Stimulated activated CD8-positive, alpha-beta memory T cell treated with anti-CD3 and anti-CD28 coated beads, Interleukin-4, amount 100 ng/mL, for 4 hours (primary cell): ENCODE results near the gene KIZ.

Source experiments
- DNase-seq, 2 donors: peaks; one replicate each; pipeline ENCODE4 v3.0.0-alpha.2; 2020; ENCODE audit warnings: low read depth in 2 of 2, low spot score in 1 of 2

KIZ gene

GRCh38 chr20:21177767-21178166, 51.9 kb downstream of the KIZ start:
- DNase-seq = no peak

GRCh38 chr20:21179757-21180156, 53.9 kb downstream of the KIZ start:
- no peak for DNase-seq

DNA sequence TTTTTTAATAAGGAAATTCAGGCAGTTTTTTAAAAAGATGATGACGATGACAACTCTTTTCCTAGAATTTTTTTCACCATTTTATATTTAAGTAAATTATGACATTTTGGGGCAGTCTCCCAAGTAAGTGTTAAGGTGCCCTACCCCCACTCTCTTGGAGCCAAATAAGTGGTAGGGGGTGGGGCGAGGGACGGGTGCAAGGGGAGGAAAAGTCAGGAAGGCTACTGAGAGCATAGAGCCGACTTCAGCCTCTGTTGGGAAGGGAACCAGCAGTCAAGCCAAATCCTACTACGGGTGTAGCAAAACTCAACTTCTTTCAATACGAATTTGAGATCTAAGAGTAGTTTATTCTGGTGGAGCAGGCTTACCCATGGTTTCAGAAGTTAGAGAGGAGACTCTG, 54.4 kb downstream of the KIZ start:
- DNase-seq = no peak

DNA sequence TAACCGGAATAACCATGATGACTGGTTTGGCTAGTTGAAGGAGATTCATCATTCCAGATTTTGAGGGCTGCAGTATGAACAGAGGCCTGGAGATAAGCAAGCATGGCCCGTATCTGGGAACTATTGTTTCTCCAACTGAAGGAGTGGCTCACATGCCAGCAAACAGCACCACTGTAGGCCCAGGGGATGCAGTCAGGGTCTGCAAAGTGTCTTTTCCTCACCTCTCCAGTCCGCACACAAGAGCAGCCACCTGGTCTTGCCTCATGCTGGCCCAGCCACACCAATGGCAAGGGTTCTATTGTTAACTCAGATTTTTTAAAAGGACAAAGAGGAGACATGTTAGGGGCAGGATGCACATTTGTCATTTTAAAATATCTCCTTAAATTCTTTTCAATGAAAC, 55.1 kb downstream of the KIZ start:
- no peak for DNase-seq

DNA sequence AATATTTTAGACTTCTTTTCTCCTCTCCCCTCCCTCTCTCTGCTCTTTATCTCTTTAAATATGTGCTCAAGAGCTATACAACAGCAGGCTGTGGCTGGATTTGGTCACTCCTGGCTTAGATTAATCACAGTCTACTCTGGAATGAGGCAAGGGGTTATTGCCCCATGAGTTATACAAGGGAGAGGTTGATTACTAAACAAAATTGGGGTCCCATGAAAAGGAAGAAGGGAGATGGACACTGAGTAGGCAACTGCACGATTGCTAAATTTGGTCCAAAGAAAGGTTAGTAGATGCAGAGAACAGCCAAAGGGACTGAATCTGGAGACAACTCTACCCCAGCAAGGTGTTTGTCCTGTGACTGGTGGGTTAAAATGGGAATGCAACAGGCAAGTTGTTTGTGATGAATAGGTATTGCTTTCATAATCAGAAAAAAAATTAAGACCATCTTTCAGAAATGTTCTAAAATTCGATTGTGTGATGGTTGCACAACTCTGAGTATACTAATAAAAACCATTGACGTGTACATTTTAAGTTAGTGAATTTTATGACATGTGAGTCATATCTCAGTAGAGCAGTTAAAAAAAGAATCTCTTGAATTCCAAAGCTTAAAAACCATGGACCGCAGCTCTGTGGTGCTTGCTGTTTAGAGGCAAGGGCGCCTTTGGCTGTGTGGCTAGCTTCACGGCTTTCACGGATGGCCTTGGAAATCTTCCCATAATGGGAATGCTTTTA, 57.1 kb downstream of the KIZ start:
- no peak for DNase-seq

- no peak for DNase-seq
These were observed 57.8 kb downstream of the KIZ start for GRCh38 chr20:21183722-21184121.

DNA sequence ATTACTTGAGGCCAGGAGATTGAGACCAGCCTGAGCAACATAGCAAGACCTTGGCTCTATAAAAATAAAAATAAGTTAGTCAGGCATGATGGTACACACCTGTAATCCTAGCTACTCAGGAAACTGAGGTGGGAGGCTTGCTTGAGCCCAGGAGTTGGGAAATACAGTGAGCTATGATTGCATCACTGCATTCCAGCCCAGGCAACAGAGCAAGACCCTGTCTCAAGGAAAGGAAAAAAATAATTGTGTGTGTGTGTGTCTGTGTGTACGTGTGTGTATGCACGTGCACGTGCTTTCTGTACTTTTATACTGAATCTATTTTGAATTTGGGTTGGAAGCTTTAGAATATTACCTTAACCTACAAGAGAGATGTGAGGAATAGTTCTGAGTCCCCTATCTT, 58.9 kb downstream of the KIZ start:
- DNase-seq = no peak

- DNase-seq = no peak
These were observed 60.0 kb downstream of the KIZ start for GRCh38 chr20:21185849-21186248.

- DNase-seq = no peak
These were observed 64.1 kb downstream of the KIZ start for GRCh38 chr20:21189761-21190523.

DNA sequence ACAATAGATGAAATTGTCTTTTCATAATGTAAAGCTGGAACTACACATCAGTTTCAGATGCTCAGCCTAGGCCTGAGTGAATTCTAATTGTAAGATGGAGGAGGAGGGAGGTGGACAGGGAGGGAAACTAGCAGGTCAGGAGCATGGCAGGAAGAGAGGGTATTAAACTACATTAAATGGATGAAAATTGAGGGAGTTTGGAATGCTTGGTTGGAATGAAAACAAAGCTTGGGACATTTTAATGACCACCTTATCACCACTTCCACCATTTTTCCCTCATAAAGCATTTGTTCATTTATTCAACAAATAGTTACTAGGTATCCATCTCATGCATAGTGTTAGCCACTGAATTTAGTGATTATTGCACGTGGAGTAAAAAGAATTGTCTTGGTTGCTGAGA, 65.0 kb downstream of the KIZ start:
- no peak for DNase-seq

DNA sequence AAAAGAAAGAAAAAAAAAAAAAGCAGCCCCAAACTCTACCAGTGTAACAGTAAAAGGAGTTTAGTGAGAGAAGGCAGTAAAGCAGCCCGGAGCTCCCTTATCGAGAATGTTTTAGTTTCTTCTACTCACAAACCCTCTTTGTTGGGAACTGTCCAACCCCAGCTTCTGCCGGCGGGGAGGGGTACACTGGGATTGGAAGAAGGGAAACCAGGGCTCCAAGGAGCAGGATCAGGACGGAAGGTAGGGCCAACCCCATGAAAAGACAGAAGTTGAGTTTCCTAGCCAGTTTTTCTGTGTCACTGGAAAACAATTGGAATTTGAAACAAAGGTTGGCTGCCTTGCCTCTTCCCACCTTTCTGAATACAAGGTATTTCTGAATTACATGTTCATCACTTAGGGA, 66.0 kb downstream of the KIZ start:
- no peak for DNase-seq

DNA sequence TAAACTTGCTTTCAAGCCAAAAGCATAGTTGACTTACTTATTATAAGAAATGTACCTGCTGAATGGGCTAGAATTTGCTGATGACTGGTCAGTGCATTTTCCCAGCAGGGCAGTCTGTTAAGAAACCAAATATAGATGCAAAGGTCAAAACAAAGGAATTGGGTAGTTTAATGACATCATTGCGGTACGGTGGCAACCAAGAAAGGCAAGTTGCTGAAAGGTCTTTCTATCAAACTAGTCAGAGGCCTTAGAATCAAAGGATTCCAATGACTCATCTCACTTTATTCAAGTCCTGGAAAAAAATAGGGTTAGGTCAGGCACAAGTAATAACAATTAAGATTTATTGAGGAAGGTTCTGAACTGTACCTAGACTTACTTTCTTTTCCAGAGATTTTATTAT, 76.4 kb downstream of the KIZ start:
- DNase-seq = no peak

DNA sequence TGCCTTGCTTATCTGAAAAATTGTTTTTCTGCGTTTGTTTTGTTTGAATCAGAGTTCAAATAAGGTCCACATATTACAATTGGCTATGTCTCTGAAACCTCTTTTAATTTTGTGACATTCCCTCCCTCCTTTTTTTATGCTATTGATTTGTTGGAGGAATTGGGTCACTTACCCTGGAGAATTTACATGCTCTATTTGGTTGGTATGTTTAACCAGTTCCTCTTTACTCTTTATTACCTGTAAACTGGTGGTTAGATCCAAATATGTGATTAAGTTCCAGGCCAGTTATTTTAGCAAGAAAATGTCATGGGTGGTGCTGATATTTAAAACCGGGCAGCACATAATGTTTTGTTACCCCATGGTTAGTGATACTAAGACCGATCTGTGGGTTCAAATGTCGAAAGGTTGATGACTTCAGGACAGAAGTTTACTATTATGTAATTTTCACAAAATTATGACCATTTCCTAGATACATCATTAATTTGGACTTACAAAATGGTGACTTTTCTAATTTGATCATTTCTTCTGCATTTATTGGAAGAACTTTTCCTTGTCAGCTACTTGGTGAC, 77.3 kb downstream of the KIZ start:
- DNase-seq = no peak

GRCh38 chr20:21206584-21206983, 80.7 kb downstream of the KIZ start:
- DNase-seq = no peak

GRCh38 chr20:21208999-21209398, 83.1 kb downstream of the KIZ start:
- no peak for DNase-seq

DNA sequence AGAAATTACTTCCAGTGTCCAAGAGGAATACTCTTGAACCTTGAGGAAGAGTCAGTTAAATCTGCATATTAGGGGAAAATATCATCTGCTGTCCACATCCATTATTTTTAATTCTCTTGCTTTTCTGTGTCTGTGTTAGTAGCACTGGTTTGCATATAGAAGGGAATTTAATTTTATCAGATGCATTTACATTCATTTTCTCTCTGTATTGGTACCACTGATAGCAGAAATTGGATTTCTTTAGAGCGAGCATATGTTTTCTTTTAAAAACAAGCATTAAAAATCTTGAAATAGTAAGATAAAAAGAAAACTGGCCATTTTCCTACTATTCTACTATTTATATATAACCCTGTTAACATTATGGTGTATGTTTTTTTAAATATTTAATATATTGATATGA, 83.8 kb downstream of the KIZ start:
- no peak for DNase-seq

- no peak for DNase-seq
These were observed 87.8 kb downstream of the KIZ start for GRCh38 chr20:21213691-21214090.

GRCh38 chr20:21214431-21214830, 88.5 kb downstream of the KIZ start:
- no peak for DNase-seq

GRCh38 chr20:21219686-21220085, 93.8 kb downstream of the KIZ start:
- DNase-seq = no peak

DNA sequence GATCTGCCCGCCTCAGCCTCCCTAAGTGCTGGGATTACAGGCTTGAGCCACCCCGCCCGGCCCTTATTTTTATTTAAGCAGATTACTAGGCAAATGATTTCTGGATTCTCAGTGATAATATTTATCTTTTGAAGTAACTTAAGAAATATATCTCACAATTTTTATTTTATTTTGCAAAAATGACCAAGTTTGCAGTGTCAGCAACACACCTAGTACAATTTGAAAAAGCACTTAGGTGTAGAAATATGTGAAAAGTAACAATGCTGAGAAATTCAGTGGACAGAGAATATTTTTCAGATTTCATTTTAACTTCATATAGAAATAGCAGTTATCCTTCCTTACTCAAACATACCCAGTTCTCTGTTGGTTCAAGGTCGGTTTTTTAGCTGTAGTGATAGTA, 98.3 kb downstream of the KIZ start:
- no peak for DNase-seq

GRCh38 chr20:21225215-21225947, 99.5 kb downstream of the KIZ start:
- DNase-seq = no peak

- no peak for DNase-seq
These were observed 102.6 kb downstream of the KIZ start for GRCh38 chr20:21228511-21228910.
